AG08396 (cell line): ENCODE measurements around the gene ERGIC2.
"Not testable (repeated sequence)": the region's sequence is repeated elsewhere in the genome, so short reads cannot be mapped to it uniquely, and the experiment has no call there.

Experiments
- DNase-seq: peaks from one replicate; pipeline ENCODE4 v3.0.0; 2012; ENCODE audit warnings: low spot score, mixed read lengths

ERGIC2 gene

GRCh38 chr12:29380536-29381523, at the start of gene ERGIC2:
ERGIC2 (minus strand) TSS chr12:29381172; CDS start chr12:29371633, 9,539 bp downstream.
- DNase-seq: peak; percentile 94

GRCh38 chr12:29430716-29431044, 49.7 kb upstream of the ERGIC2 start:
- no peak for DNase-seq

DNA sequence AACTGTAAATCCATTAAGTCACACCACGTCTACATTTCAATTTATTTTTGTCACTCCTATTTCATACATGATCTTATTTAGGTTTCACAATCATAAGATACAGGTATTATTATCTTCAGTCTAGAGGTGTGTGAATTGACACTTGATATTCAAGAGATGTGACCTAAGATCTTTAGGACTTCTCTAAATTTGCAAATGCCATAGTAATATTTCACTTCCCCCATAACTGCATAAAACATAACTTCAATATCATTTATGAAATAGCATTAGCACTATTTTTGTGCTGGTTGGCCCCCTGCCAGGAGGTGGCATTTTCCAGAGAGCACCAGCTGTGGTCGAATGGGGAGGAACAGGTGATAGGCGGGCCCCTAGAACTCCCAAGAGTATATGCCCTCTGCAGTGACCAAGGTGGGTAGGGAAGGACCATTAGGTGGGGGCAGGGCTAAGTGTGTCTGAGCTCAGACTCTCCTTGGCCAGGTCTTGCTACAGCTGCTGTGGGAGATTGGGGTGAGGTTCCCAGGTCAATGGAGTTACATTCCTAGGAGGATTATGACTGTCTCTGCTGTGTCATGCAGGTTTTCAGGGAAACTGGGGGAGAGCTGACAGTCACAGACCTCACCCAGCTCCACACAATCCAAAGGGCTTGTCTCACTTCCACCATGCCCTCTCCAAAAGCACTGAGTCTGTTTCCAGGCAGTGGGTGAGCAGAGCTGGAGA, 49.2 kb upstream of the ERGIC2 start:
- DNase-seq: no peak

- DNase-seq: peak; percentile 54
Measured at GRCh38 chr12:29428633-29429032, 47.7 kb upstream of the ERGIC2 start.

GRCh38 chr12:29427964-29428363, 47.0 kb upstream of the ERGIC2 start:
- no peak for DNase-seq

DNA sequence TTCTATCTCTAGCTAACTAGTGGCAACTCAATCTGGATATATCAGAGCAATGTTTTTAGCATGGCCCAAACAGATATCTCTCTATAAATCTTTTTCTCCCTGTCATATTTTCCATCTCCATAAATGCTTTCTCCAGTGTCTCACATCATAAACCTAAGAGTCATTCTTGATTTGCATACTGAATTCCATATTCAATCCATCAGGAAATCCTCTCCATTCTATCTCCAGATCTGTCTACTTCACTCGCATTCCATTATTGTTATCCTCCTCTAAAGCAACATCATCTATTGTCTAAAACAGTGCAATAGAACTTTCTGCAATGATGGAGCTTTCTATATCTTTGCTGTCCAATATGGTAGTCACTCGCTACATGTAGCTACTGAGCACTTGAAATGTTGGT, 45.5 kb upstream of the ERGIC2 start:
- DNase-seq: no peak

DNA sequence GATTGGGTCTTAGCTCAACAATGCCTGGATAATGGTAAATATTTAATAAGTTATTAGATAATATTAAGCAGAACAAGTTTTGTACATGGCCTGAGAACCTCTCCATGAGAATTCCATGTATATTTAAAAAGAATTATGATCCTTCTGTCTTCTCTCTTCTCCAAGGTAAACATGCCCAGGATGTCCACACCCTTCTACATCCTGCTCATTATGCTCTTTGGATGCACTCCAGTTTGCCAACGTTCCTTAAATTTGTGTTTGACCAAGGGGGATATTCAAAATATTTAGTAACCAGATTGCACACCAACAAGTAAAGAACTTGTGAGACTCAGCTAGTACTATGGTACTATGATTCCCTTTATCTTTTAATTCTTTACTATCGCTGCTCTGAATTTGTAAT, 44.8 kb upstream of the ERGIC2 start:
- no peak for DNase-seq

DNA sequence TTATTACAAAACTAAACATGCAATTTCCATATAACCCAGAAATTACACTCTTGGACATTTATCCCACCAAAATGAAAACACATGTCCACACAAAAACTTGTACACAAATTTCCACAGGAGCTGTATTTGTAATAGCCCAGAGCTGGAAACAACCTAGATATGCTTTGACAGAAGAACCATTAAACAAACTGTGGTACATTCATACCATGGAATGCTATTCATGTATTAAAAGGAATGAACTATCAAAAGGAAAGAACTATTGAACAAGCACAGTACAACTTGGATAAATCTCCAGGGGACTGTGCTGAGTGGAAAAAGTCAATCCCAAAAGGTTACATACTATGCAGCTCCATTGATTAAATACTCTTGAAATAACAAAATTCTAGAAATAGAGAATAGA, 35.8 kb upstream of the ERGIC2 start:
- DNase-seq: no peak

DNA sequence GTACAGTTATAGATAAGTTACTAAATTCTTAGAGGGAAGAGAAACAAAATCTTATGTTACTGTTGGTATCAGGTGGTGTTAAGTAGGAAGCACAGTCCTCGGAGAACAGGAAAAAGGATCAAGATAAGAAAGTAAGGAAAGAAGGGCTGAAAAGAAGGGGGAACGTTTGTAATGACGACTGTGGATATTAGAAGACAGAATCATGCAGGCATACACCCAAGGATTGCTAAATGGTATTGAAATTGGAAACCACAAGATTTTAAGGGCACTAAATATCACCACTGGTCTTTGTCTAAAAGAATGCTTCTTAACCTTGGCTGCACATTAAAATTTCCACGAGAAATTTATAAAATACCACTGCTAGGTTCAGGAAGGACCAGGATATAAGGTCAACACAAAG, 34.1 kb upstream of the ERGIC2 start:
- no peak for DNase-seq

GRCh38 chr12:29414368-29414767, 33.4 kb upstream of the ERGIC2 start:
- peak; percentile 18 for DNase-seq

DNA sequence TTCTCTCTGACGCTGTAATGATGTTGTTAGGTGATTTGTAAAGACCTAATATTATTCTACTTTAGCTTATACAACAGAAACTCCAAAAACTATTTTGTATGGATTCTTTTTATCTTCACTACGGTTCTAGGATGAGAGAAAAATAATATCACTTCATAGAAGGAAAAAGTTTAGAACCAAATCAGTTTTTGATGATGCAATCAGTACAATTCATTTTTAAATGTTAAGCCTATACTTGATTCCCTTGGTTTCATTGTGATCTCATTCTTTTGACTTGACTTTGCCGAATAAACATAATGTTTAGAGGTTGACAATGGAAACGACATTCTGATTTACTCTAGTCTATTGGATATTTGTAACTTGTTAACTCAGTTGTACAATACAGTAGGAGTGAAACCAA, 24.6 kb upstream of the ERGIC2 start:
- DNase-seq: no peak

GRCh38 chr12:29403991-29404390, 23.0 kb upstream of the ERGIC2 start:
- no peak for DNase-seq

DNA sequence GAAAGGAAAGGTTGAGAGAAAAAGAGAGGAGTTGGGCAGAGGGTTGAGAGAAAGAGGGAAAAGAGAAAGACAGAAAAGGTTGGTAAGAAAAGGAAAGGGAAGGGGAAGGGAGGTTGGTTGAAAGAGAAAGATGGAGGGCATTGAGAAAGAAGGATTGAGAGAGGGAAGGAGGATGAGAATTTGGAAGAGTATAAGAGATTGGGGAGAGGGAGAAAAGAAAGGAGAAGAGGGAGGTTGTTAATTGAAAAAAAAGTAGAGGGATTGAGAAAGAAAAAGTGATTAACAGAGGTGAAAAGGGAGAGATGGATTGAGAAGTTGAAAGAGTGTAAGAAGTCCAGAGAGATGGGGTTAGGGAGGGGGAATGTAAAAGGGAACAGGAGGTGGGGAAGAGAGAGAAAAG, 21.5 kb upstream of the ERGIC2 start:
- no peak for DNase-seq

GRCh38 chr12:29398495-29398894, 17.5 kb upstream of the ERGIC2 start:
- DNase-seq: no peak

DNA sequence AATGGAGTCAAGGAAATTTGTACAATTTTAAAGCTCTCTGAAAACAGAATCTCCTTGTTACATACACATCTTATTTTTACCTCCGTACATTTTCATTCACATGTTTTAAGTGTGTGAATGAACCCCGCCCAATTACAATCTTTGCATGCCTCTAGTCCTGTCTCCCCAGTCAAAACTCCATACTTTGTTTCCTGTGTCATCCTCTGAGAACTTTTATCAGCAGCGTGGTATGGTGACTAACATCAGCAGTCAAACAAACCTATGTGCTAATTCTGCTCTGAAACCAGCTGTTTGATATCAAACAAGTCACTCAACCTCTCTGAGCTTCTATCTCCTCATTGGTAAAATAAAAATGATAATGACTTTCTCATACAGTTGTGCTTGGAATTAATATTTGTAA, 15.8 kb upstream of the ERGIC2 start:
- DNase-seq: peak; percentile 63

DNA sequence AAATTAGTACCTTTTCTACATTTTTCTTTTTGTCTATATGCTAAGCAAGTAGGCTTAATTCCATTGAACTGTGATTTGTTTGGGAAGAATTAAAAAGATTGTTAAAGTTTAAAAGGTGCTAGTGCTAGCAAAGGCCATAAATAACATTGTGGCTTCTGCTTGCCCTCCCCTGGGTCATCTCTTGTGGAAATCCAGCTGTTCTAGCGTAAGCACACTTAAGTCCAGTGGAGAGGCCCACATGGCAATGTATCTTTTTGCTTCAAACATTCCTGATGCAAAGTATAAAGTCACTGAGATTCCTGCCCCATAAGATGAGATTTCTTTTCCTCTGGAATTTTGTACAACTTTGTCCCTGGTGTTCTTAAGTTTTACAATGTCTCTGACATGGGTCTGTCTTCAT, 14.4 kb upstream of the ERGIC2 start:
- DNase-seq: no peak

DNA sequence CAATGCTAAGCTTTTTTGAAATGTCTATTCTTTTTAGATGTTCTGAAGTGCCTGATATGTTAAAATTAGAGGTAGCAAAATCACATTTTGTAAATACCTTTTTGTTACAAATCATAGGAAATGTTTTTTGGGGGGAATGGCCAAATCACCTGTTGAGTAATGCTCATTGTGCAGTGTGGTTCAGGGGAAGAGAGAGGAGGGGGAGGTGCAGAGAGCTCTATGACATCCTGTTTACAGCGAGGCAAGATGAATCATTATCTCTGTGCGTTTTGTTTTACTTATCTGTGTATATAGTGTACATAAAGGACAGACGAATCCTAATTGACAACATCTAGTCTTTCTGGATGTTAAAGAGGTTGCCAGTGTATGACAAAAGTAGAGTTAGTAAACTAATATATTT, 9.4 kb upstream of the ERGIC2 start:
- not testable (repeated sequence) for DNase-seq

- DNase-seq: no peak
Measured at GRCh38 chr12:29389295-29389919, 8.4 kb upstream of the ERGIC2 start.

- not testable (repeated sequence) for DNase-seq
Measured at GRCh38 chr12:29386084-29386680, 5.2 kb upstream of the ERGIC2 start.

- not testable (repeated sequence) for DNase-seq
Measured at GRCh38 chr12:29385194-29385593, 4.2 kb upstream of the ERGIC2 start.

DNA sequence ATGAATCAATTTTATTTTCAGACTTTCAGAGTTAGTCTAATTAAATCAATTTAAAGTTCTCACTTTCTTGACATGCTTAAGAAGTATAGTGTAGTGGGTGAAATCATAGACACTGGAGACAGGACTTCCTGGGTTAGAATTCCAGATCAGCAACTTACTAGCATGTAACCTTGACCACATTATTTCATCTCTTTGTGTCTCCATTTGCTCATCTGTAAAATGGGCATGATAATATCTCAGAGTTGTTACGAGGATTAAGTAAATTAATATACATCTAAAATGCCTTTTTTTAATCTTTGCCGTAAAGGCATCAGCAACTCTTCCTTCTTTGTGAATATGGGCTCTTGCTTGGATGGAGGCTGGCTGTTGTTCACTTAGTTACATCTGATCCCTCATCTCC, 1.3 kb upstream of the ERGIC2 start:
- DNase-seq: no peak

DNA sequence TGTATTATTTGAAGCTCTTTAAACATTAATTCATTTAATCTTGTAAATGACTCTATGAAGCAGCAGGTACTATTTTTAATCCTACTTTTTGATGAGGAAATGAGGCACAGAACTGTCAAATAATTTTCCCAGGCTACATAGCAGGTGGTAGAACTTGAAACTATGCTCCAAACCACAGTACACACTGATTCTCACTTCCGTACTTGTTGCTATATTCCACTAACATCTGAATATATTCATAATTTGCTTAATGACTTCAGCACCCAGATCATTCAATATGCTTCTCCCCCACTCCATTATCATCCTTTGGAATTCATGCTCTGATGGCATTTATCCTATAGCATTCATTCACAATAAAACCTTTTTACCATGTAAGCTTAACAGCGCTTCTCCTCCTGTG, 4.9 kb downstream of the ERGIC2 start:
- no peak for DNase-seq
